Measurements from ENCODE around the gene SAPCD1.

SAPCD1 gene

DNA sequence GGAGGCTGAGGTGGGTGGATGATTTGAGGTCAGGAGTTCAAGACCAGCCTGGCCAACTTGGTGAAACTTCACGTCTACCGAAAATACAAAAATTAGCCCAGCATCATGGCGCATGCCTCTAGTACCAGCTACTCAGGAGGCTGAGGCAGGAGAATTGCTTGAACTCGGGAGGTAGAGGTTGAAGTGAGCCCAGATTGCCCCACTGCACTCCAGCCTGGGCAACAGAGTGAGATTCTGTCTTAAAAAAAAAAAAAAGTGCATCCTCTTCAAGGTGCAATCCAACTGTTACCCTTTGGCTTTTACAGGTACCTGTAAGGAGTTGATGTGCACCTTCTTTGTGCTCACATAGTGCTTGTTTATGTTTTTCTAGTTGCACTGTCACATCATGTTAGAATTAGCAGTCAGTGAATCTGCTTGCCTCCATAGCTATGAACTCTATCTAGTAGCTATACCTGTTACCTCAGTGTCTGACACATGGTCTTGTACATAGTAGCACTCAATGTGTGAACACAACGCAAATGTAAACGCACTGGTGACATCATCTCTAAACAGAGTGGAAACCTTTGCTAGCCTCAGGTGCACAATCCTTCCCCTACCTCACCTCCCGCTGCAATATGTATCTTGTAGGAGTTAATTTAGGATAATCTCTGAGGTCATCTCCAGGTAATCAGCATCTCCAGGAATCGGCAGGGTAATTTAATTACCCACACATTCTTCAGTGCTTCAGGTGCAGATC, 13.0 kb upstream of the SAPCD1 start:
- no peak for DNase-seq

DNA sequence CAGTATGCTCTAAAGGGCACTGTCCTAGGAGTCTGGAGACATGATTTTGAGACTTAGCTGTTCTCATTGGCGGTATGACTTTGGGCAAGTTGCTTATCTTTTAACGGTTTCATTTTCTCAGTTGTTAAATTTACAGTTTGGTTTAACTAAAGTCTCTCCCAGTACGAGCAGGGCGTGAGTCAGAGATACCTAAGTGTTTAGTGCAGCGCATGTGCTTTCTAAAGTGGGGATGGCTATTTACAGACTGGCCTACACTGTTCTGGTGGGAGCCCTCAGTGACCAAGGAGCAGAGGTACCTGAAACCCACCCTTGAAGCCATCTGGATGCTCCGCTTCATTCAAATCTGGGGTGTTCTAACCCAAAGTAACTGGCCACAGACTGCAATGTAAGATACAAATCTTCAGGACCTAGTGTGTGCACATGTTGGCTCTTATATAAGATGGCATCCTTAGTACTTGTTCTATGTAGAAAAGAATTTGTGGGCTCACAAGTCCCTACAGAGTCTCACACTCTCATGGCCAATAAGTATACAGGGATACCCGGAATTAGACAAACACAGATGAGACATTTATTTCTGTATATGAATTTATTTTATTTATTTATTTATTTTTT, 11.9 kb upstream of the SAPCD1 start:
- DNase-seq: no peak

DNA sequence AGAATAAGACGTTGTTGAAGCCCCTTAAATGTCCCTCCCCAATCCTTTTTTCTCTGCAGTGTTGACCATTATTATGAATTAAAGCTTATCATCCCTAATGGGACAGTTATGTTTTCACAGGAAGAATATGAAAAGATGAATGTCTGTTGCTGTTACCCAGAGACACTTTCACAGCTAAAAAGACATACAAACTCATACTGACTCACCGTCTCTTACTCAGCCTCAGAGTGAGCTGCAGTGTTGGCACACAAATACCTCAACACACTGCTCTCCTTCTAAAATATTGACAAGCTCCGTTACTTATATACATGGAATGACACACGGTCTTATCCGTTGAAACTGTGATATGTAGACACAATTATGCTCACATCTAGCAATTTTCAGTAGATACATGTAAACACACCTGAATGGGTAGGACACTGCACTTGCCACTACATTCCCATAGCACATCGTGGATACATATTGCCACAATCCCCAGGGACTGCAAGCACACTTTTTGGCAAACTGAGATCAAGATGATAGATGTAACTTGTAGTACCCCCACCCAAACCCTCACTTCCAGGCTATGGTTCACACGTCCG, 9.6 kb upstream of the SAPCD1 start:
- DNase-seq: no peak

DNA sequence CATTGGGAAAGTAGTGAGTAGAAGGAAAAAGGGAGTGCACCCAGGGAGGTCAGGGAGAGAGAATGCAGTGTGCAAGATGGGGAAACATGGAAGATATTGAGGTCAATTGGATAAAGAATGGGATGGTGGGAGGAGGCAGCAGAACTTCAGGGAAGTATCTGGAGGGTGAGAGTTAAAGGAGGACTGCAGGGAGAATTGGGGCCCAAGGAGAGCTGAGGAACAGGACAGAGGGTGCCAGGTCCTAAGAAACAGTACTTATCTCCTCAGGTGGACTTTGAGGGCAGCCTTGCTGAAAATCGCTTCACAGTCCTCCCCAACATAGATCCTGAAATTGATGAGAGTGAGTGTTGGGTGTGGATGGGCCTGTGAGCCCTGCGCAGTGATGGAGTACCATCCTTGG, 4.2 kb upstream of the SAPCD1 start:
- no peak for DNase-seq

DNA sequence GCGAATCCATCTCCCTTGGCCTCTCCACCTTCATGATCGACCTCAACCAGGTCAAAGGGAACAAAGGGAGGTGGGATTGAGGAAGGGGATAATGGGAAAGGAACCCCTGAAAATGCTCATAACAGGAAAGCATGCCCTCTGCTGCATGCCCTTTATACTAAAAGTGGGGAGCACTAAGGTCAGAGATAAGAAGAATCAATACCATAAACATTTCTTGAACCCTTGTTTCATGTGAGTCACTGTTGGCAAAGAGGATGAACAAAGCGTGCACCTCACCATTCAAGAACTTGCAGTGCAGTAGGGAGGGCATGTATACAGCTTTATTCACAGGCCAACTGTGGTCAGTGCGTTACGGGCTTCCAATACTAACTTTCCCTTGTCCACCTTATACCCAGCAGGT, 1.7 kb upstream of the SAPCD1 start:
- DNase-seq: no peak

DNA sequence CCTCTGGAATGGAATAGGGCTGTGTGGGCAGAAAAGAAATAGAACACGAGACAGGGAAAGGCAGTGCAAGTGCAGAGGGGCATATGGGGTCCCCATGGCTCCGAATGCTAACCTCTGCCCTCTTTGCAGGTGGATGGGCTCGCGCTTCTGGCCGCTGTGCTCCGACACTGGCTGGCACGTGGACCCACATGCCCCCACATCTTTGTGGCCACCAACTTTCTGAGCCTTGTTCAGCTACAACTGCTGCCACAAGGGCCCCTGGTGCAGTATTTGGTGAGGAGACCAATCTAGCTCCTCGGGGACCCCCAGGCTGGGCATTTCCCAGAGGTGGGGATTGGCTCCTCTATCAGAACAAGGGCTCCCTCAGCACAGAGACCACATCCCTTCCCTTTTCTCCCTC, 1.1 kb upstream of the SAPCD1 start:
- DNase-seq: no peak

DNA sequence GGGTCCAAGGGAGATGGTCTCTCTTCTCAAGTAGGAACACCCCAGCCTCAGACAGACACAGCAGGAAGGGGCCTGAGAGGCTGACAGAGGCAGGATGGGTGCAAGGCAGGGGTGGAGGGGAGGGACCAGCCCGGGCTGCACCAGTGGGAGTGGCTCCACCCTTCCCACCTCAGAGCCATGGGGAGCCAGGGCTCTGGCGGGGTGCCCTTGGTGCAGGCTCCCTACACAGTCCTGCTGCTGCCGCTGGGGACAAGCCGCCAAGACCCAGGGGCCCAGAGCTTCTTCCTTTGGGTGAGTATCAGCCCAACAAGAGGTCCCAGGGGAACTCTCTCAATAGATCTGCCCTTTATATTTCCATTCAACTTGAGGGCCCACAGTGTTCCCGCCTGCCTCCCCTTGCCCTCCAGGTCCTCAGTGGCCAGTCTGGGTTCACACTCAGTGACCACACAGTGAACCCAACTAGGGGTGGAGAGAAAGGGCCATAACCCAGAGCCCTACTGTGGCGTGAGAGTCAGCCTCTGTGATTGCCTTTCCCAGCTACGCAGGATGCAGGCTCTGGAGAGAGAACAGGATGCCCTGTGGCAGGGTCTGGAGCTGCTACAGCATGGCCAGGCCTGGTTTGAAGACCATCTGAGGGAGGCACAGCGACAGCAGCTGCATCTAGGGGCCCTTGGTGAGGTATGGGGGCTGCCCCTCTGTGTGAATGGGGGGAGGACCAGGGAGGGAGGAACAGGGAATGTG, 592 bp downstream of the SAPCD1 start:
- DNase-seq: no peak

DNA sequence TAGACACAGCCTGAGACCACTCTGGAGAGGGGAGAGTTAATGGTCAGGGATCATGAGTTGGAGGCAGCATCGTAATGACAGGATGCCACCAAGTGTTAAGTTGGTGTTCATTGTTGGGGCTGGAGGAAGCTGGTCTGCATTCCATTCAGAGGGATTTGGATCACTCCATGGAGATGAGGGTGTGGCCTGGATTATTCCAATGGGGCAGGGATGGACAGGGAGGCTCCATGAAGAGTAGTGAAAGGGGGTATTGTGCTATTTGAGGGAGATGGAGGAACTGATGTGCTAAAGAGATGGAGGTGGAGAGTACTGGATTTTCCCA, 1.1 kb downstream of the SAPCD1 start:
- peak in 1 of 56 donors; percentile 14 for DNase-seq

DNA sequence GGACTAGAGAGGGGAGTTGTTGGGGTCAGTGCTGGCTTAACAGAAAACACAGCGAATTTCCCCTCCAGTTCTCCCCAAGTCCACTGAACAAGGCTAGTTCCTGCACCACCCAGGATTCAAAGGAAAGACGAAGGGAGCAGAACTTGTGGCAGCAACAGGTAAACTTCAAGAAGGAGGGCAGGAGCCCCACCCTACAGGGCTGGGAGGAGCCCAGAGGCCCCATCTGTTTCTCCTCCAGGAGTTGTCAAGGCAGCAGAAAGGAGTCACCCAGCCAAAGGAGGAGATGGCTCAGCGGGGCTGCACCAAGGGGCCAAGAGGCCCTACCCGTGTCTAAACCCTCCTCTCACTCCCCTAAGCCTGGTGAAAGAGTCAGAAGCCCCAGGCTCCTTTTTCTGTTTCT, 1.7 kb downstream of the SAPCD1 start:
- no peak for DNase-seq

DNA sequence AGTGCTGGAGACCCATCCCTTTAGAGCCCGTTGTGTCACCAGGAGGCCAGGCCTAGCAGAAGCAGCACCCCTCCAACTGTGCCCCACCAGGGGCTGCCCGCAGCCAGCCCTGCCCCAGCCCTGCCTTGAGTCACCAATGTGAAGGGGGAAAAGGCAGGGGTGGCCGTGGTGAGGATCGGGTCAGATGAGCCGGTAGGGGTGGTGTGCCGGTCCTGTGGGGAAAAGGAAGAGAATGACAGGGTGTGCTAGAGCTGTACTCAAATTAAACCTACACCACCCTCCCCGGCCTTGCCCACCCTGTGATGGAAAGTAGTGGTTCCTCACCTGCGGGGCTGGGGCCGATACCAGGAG, 3.1 kb downstream of the SAPCD1 start:
- no peak for DNase-seq

DNA sequence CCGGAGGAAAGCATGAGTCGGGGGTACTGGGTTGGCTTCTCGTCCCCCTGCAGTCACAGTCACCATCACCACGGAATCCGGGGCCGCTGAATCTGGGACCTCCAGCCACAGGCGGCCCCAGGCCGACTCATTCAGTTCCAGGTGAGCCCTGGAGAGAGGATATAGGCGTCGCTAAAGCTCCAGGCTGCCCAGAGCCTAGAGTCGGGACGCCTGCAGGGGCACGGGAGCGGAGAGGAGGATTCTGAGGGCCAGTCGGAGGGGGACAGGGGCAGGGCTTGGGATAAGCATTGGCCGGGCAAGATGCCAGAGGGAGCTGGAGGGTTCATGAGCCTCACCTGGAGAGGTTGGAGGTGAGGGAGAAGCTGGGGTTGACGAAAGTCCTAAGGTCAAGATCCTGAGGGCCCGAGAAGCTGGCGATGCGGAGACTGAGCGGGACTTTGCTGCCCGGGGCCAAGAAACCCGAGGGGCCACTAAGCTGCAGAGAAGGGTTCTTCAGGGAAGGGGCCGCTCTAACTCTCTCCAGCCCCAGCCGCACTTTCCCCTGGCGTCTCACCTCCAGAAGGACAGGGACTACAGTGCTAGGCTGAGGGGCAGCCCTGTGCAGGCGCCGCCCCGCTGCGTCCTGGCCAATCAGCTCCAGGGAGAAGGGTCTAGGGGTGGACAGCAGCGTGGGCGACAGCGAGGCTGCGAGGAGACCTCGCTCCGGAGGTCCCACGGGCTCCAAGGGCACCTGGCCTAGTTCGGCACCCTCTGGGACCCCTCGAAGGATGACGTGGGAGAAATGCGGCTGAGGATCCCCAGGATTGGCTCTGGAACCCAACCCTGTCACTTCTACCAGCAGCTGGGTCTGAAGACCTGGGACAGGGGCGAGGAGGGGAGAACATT, 3.7 kb downstream of the SAPCD1 start:
- DNase-seq: no peak

DNA sequence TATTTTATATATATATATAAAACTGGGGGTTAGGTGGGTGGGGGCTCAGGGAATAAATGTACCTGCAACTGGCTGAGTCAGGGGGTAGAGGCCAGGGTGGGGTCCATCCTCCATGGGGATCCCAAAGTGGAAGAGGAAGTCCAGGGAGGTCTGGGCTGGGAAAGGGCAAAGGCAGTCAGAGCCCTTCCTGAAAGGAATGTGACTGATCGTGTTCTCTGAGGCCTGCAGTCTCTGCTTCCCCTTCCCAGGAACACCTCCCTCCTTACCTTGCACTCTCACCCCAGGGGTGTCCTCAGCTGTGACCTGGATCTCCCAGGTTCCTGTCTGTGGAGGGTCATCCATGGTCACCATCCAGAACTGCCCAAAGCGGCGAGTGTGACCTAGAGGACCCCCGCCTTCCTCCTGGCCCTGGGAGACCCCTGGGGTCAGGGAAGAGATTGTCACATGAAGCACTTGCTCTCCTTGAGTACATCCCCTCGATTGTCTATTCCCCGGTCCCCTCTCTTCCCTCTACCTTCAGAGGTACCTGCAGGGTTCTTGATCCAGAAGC, 4.7 kb downstream of the SAPCD1 start:
- DNase-seq: no peak

DNA sequence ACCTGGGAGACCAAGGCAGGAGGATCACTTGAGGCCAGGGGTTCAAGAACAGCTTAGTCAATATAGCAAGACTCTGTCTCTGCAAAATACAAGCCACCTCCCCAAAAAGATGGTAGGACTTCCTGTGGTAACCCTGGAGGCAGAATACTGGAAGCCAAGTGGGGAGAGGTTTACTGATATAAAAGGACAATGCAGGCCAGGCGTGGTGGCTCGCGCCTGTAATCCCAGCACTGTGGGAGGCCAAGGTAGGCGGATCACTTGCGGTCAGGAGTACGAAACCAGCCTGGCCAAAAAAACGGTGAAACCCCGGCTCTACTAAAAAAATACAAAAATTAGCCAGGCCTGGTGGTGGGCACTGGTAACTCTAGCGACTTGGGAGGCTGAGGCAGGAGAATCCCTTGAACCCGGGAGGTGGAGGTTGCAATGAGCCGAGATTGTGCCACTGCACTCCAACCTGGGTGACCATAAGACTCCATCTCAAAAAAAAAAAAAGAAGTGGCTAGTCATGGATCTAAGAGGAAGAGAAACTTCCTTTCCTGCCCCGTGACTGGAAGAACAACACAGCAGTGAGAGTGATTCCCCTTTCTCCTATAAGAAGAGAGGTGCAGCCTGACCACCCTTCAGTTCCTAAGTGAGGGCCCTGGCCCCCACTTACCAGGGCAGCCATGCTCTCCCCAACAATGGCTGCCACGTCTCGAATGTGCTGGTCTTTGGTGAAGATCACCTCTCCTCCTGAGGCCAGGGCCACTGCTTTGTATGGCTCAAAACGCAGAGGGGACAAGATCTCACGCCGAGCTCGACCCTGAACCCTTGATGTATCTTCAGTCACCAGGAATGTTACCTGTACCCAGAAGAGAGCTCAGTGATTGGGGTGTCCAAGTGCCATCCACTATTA, 6.2 kb downstream of the SAPCD1 start:
- peak in 1 of 56 donors; percentile 22 for DNase-seq

DNA sequence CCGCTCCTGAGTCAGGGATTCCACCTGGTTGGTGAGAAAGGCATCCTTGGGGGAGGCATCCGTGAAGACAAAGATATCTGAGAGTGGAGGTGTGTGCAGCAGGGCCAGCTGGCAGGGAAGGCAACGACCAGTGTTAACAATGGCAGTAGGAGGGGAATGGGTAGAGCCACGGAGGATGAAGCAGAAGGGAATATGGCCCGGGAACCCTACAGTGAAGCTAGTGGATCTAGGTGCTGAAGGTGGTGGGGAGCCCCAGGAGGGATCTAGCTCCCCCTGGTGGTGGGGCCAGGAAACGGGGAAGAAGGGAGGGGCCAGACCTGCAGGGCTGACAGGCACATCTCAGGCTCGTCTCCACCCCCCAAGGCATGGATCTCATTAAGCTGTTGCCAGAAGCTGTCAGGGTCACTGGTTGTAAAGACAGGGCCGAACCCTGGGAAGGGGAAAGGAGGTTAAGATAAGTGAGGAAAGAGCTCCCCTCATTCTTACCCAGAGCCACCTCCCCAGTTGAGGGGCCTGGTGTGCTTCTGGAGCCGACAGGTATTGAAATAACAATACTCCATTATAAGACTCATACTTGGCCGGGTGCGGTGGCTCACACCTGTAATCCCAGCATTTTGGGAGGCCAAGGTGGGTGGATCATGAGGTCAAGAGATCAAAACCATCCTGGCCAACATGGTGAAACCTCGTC, 7.4 kb downstream of the SAPCD1 start:
- peak in 8 of 56 donors; percentile 3 to 40 (median 9) for DNase-seq

DNA sequence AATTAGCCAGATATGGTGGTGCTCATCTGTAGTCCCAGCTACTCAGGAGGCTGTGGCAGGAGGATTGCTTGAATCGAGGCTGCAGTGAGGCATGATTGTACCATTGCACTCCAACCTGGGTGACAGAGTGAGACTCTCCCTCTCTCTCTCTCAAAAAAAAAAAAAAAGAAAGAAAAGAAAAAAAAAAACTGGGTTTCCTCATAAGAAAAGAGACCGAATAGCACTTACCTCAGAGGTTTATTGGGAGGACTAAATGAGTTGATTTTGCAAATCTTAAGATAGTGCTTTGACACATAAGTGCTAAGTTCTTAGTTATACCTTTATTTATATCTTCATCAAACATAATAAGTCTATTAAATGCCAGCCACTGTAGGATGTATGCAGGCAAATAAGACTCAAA, 8.4 kb downstream of the SAPCD1 start:
- DNase-seq: no peak

DNA sequence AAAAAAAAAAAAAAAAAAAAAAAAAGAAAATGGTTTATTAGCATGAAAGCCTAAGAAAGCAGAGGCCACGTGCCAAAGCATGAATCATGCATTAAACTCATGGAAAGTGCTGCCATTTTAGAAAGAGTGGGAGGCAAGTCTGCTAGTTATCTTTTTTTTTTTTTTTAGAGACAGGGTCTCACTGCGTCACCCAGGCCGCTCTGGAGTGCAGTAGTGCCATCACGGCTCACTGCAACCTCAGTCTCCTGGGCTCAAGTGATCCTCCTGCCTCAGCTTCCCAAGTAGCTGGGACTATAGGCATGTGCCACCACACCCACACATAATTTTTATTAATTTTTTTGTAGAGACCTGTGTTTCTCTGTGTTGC, 9.5 kb downstream of the SAPCD1 start:
- peak in 1 of 56 donors; percentile 24 for DNase-seq

DNA sequence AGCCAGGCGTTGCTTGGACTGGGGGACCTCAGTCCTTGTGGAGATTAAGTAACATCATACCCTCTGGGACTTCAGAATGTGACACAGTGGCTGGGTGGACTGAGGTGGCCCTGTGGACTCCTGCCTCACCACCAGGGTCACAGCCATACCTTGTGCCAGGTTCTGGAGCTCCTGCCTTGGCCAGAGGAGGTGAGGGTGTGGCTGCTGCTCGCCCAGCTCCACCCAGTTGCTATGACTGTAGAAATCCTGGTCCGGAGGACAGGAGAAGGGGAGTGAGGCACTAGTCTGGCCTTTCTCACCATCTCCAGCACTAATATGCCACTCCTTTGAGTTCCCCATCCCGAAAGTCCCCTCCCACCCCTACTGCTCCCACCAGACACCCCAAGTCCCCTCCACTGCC, 12.7 kb downstream of the SAPCD1 start:
- DNase-seq: no peak

DNA sequence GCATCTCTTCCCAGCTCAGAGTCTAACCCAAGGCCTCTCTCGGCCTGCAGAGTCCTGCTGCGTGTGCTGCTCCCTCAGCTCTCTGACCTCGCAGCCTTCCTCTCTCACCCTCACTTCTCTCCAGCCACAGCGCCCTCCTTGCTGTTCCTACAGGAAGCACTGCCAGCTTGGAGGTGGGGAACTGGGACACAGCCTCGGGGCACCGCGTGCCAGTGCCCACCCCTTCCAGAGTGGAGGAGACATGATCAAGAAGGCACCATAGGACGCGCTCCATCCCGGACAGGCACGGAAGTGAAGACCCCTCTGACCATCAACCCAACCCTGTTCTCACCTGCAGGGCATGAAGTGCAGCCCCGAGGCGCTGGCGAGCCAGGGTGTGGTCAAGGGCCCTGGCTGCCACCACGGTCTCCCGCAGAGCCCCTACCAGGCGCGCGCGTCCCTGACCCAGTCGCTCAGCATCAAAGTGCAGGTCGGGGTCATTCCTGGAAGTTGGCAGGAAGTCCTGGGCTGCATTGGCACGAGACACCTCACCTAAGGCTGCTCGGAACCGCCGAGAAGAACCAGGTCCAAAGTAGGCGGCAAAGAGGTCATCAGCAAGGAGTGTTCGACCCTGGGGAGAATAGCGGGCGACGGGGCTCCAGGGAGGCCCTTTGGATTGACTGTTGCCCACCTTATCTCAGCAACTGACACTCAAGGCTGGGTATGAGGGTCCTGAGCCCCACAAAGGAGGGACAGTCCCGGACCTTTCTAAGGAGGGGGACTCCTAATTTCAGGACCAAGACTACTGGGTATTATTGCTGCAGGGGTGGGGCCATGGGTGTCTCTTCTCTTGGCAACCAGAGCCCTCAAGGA, 13.4 kb downstream of the SAPCD1 start:
- DNase-seq: no peak

Data from nucleus accumbens (tissue), 56 donors.